ENCODE results near the gene CD4.

DNA sequence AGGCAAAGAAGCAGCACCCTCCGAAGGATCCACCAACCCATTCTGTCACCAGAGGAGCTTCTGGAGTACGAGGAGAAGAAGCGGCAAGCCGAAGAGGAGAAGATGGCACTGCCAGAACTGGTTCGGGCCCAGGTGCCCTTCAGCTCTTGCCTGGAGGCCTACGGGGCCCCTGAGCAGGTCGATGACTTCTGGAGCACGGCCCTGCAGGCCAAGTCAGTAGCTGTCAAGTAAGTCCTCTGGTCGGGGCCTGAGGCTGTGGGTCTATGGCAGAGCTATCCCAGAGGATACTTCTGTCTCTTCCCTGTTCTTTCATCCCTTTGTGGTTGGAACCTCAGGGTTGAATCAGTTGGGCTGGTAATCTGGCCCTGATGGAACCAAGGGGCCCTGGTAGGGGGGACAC, 72.1 kb downstream of the CD4 start:
- TF ChIP-seq CTCF (conservative IDR thresholded peaks at IDR 0.05) (no peak), ZFX (IDR thresholded peaks at IDR 0.05) (no peak)

All from C4-2B (cell line).